H1 (cell line): Measurements from ENCODE around the gene PID1. TPM values are rescaled to one million over a fixed set of nuclear protein-coding genes. Genes with fewer than 3 reads are reported as not detected.

Source experiments
- BRCA1 ChIP-seq: IDR thresholded peaks from 2 replicates; pipeline ENCODE4 v1.6.1; 2012; ENCODE audit warnings: low read depth, low read length, improper control_type of control experiment
- POLR2A ChIP-seq, 2 experiments: IDR thresholded peaks; 1 replicate in 1 of 2; 2 replicates in 1 of 2; pipeline ENCODE4 v1.6.1; 2011; ENCODE audit warnings: low read depth in 2 of 2, low read length in 2 of 2, mild to moderate bottlenecking in 2 of 2; ENCODE audit errors: control extremely low read depth in 1 of 2
- TAF1 ChIP-seq: IDR thresholded peaks from 2 replicates; pipeline ENCODE4 v1.6.1; 2011; ENCODE audit warnings: mild to moderate bottlenecking, low read depth, low read length
- YY1 ChIP-seq: IDR thresholded peaks from 2 replicates; pipeline ENCODE4 v1.6.1; 2011; ENCODE audit warnings: low read depth, mild to moderate bottlenecking, low read length
- polyA plus RNA-seq, 7 experiments: library from polyadenylated mRNA; depleted of rRNA in 3 of 7; stranded (reverse) in 5 of 7; unstranded in 2 of 7; fragments of >200 nt in 5 of 7; fragments of 200-250 nt in 2 of 7; gene quantifications; 1 replicate in 5 of 7; 2 replicates in 1 of 7; 4 replicates in 1 of 7; pipeline versions ENCODE4 v1.2.1 to v1.2.3, GENCODE V29; 2011 to 2013; ENCODE audit warnings: missing spikeins in 2 of 7, mixed read lengths in 2 of 7
- total RNA-seq: library from RNA; stranded (reverse); fragmentation: NEBNext Ultra II Directional; extraction: Animal tissue kit (Norgen Biotek cat#: 25700); gene quantifications from 2 replicates; pipeline ENCODE4 v1.2.1, GENCODE V29; 2021
- TF ChIP-seq, protein P1 (sequence below): fragments of 300-600 bp; sonication (generic); IDR thresholded peaks from 2 replicates; pipeline ENCODE4 v1.7.1; 2012; ENCODE audit warnings: low read length, moderate library complexity, mild to moderate bottlenecking, inconsistent platforms; ENCODE audit not compliant: insufficient replicate concordance

The PID1 gene
- total and polyA plus RNA-seq, 2 of the 8 experiments (the other 6 are each of a cell fraction or from before 2014, with no cell fraction given), result 1.5 to 3.3 TPM

DNA sequence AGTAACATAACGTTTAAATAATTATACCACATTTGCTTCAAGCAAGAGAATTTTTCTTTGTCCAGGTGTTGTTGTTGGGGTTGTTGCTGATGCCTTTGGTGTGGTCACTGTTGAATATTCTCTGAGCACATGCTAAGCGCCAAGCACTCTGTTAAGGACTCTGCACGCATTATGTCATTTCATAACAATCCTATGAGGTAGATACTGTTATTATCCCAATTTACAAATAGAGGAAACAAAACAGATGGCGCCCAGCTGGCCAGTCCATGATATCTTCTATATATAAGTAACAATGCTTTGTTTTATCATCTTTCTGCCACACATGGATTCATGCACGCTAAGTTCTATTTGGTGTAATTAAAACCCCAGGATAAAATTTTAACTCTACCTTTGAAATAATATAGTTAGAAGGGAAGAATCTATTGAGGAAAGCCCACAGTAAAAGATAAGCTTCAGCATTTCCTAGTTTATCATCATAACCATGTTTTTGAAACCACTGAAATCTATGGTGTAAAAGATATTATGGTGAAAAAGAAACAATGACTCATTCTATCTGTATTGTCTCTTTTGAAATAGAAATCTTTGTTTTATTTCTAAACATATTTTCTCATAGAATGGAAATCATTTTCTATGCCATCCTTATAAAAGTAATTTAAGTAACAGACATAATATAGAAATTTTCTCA lies 199.7 kb downstream of the PID1 start (continued):
- TF ChIP-seq, protein P1, sequence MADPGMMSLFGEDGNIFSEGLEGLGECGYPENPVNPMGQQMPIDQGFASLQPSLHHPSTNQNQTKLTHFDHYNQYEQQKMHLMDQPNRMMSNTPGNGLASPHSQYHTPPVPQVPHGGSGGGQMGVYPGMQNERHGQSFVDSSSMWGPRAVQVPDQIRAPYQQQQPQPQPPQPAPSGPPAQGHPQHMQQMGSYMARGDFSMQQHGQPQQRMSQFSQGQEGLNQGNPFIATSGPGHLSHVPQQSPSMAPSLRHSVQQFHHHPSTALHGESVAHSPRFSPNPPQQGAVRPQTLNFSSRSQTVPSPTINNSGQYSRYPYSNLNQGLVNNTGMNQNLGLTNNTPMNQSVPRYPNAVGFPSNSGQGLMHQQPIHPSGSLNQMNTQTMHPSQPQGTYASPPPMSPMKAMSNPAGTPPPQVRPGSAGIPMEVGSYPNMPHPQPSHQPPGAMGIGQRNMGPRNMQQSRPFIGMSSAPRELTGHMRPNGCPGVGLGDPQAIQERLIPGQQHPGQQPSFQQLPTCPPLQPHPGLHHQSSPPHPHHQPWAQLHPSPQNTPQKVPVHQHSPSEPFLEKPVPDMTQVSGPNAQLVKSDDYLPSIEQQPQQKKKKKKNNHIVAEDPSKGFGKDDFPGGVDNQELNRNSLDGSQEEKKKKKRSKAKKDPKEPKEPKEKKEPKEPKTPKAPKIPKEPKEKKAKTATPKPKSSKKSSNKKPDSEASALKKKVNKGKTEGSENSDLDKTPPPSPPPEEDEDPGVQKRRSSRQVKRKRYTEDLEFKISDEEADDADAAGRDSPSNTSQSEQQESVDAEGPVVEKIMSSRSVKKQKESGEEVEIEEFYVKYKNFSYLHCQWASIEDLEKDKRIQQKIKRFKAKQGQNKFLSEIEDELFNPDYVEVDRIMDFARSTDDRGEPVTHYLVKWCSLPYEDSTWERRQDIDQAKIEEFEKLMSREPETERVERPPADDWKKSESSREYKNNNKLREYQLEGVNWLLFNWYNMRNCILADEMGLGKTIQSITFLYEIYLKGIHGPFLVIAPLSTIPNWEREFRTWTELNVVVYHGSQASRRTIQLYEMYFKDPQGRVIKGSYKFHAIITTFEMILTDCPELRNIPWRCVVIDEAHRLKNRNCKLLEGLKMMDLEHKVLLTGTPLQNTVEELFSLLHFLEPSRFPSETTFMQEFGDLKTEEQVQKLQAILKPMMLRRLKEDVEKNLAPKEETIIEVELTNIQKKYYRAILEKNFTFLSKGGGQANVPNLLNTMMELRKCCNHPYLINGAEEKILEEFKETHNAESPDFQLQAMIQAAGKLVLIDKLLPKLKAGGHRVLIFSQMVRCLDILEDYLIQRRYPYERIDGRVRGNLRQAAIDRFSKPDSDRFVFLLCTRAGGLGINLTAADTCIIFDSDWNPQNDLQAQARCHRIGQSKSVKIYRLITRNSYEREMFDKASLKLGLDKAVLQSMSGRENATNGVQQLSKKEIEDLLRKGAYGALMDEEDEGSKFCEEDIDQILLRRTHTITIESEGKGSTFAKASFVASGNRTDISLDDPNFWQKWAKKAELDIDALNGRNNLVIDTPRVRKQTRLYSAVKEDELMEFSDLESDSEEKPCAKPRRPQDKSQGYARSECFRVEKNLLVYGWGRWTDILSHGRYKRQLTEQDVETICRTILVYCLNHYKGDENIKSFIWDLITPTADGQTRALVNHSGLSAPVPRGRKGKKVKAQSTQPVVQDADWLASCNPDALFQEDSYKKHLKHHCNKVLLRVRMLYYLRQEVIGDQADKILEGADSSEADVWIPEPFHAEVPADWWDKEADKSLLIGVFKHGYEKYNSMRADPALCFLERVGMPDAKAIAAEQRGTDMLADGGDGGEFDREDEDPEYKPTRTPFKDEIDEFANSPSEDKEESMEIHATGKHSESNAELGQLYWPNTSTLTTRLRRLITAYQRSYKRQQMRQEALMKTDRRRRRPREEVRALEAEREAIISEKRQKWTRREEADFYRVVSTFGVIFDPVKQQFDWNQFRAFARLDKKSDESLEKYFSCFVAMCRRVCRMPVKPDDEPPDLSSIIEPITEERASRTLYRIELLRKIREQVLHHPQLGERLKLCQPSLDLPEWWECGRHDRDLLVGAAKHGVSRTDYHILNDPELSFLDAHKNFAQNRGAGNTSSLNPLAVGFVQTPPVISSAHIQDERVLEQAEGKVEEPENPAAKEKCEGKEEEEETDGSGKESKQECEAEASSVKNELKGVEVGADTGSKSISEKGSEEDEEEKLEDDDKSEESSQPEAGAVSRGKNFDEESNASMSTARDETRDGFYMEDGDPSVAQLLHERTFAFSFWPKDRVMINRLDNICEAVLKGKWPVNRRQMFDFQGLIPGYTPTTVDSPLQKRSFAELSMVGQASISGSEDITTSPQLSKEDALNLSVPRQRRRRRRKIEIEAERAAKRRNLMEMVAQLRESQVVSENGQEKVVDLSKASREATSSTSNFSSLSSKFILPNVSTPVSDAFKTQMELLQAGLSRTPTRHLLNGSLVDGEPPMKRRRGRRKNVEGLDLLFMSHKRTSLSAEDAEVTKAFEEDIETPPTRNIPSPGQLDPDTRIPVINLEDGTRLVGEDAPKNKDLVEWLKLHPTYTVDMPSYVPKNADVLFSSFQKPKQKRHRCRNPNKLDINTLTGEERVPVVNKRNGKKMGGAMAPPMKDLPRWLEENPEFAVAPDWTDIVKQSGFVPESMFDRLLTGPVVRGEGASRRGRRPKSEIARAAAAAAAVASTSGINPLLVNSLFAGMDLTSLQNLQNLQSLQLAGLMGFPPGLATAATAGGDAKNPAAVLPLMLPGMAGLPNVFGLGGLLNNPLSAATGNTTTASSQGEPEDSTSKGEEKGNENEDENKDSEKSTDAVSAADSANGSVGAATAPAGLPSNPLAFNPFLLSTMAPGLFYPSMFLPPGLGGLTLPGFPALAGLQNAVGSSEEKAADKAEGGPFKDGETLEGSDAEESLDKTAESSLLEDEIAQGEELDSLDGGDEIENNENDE, result no peak
- no peak for TF ChIP-seq POLR2A (IDR thresholded peaks at IDR 0.05; ENCODE audit: control extremely low read depth in 1 of 2, low read depth in 2 of 2, low read length in 2 of 2)
- no peak for TF ChIP-seq TAF1
- TF ChIP-seq YY1, result no peak
- no peak for TF ChIP-seq BRCA1
